ENCODE results near the gene STUM. TPM values are rescaled to one million over a fixed set of nuclear protein-coding genes. Genes with fewer than 3 reads are reported as not detected.
"Not testable (repeated sequence)": the region's sequence is repeated elsewhere in the genome, so short reads cannot be mapped to it uniquely, and the experiment has no call there.

Gene STUM
- polyA plus RNA-seq, 1 donor = 2.6 TPM

- no peak for DNase-seq
These were observed 33.2 kb downstream of the STUM start for GRCh38 chr1:226581650-226582330.

GRCh38 chr1:226582966-226583365 lies 34.4 kb downstream of the STUM start:
- no peak for DNase-seq

DNA sequence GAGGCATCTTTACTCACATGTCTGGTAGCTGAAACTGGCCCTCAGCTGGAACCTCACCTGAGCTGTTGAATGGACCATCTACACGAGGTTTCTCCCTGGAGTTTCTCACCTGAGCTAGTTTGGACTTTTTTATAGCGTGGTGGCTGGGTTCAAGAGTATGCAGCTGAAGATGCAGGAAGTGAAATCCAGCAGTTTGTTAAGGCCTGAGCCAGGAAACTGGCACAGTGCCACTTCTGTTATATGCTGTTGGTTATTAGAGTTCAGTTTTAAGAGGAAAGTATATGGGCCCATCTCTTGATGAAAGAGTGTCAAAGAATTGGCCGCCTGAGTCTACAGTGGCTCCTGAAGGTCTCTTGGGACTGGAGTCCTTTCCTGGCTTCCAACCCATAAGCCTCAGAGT lies 35.6 kb downstream of the STUM start:
- no peak for DNase-seq

DNA sequence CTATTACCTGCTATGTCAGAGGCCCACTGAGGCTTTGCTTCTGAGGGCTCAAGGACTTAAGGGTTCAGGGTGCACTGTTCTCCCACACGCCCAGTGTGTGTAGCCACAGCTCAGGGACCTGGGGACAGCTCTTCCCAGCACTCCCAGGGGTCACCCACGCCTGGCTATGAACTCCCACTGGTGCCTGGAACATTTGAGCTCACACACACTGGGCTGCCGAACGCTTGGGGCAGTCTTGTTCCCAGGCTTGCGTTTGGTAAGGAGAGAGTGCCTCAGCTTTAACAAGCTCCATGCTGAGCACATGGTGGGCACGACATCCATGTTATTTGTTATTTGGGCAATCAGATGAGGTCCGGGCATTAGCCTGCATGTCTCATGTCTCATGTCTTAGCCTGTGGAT lies 37.6 kb downstream of the STUM start:
- no peak for DNase-seq

DNA sequence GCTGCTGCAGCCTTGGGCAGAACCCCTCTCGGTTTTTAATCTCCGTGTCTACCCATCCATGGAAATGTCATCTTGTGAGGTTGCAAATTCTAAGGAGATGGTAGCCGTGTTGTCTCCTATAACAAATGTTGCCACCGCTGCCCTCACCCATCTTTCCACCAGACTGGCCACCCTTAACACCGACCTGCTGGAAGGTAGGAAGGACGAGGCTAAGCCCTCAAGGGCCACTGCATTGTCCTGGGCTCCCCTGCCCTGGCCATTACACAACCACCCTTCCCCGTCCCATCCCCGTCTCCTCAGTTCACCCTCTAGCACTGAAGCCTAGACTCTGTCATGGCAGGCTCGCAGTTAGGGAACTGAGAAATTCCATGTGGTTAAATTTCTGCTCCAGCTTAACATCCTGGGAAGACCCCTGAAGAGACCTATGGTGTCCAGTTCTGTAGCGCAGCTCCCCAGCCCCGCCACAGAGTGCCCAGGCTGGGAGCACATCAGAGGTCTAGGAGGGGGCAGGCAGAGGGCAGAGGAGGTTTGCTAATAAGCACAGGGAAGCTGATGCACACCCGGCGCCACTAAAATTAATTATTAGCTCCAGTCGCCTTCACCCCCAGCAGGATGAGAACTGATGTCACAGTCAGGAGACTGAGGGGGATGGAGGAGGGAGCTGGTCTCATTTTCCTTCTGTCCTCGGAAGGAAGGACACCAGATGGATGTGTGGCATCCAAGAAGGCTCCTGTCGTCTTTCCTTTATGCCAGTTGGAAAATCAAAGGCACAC lies 38.3 kb downstream of the STUM start:
- DNase-seq = no peak

DNA sequence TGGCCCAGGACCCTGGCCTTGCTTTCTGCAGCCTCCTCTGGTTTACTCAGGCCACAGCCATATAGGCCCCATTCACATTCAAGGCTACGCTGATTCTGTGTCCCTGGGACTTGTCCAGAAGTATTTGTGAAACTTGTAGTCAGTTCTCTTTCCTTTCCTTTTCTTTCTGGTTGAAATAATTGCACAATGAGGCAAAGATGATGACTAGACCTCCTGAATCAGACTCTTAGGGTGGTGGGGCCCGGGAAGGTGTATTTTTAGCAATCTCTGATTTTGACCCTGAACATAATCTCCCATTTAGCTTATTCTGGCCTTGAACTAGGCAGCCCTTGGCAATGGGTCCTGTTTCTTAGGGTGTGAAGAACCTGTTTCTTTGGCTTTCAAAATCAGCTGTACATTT lies 39.9 kb downstream of the STUM start:
- no peak for DNase-seq

DNA sequence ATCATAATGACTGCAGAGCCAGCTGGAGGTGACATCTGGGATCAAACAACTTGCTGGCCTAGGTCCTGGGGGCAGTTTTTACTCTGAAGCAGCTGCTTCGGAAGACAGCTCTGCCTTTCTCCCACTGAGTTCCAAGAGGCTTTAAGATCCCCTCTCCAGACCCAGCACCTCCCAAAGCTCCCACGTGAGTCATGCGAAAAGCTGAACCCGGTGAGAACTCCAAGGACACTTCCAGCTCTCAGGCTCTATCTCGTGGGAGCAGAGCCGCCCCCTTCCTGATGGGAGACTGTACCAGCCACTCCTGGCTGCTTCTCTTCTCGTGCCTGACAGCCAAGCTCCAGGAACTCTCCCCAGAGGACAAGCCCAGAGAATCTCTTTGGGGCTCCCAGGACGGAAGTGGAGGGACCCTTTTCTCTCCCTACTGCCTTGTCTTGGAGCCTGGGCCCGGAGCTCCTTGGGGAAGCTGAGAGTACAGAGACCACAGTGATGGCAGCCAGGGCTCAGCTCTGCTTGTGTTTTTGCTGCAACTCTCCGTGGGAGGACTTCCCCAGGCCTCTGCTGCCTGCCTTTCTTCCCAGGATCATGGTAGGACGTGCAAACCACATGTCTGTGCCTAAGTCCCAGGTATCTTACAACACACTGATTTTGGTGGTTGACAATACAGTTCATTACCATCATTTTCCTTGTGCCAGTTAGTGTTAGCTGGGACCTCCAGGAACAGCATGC lies 40.6 kb downstream of the STUM start:
- no peak for DNase-seq

DNA sequence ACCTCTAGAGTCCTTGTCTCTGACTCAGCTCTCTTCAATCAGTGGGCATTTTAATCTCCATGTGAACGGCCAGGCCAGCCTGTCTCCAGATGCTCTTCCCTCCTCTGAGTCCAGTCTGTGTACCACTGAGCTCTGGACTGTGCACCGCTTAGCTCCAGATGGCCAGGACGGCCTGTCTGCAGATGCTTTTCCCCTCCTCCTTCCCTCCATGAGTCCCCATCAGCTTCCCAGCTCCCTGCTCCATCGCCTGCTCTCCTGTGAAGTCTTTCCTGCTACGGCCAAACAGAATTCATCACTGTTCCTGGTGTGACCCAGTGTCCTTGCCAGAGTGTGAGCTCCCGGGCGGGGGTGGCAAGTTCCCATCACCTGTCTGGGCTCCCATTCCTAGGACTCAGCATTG lies 42.0 kb downstream of the STUM start:
- no peak for DNase-seq

GRCh38 chr1:226593541-226593940 lies 45.0 kb downstream of the STUM start:
- no peak for DNase-seq

DNA sequence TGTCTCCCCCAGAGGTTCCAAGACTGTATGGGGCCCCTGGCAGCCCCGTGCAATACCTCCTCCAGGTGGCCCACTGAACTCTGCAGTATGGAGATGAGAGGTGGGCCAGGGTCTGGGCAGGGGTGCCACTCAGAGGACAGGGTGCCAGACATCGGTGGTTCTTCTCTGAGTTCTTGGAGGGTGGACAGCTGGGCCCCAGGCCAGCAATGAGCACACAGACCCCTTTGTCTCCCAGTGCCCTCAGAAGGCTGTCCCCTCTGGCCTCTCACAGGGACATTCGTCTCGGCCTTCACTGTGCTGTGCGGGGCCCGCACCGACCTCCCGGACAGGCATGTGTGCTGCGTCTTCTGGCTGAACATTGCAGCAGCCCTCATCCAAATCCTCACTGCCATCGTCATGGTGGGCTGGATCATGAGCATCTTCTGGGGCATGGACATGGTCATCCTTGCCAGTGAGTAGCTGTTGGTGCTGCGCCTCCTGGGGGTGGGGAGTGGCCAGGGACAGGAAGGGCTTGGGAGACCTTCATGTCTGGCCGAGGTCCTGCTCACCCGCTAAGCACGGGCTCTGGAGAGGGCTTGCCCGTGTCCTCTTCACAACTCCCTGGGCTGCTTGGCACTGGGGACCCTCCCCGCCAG lies 48.1 kb downstream of the STUM start:
- no peak for DNase-seq

DNA sequence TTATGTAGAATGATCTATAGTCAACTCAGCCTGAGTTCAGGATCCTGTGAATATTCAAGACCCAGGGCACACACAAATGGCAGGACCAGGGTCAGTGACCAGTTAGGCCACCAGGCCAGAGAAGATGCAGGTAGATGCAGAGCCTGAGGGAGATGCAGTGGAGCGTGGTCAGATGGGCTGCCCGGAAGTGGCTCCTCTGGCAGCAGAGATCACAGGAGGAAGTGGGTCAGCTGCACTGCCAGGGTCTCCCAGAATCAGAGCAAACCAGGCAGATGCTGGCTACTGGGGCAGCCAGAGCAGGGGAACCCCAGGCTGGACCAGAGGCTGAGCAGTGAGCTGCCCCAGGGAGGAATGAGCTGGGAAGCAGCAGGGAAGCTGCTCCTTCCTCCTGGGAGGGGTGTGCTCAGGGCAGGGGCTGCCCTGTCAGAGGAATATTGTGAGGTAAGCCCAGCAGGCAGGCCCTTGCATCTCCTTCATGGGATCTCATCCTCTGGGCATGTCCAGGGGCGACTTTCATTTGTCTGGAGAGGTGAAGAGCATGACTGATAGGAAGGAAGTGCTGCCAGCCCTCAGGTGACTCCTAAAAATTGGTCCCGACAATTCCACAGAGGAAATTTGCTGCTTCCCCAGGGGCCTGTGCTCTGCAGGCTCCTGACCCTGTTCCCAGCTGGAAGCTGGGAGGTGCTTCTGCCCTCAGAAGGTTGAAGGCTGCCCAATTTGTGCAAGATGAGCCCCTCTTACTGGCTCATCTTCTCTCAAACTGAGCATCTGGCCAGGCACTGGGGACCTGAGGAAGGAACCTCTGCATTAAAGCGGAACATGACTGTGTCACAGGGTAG lies 49.3 kb downstream of the STUM start:
- no peak for DNase-seq

GRCh38 chr1:226598455-226598849 lies 49.9 kb downstream of the STUM start:
- DNase-seq = no peak

- DNase-seq = not testable (repeated sequence)
These were observed 50.4 kb downstream of the STUM start for GRCh38 chr1:226598955-226599354.

- DNase-seq = no peak
These were observed 51.2 kb downstream of the STUM start for GRCh38 chr1:226599636-226600238.

DNA sequence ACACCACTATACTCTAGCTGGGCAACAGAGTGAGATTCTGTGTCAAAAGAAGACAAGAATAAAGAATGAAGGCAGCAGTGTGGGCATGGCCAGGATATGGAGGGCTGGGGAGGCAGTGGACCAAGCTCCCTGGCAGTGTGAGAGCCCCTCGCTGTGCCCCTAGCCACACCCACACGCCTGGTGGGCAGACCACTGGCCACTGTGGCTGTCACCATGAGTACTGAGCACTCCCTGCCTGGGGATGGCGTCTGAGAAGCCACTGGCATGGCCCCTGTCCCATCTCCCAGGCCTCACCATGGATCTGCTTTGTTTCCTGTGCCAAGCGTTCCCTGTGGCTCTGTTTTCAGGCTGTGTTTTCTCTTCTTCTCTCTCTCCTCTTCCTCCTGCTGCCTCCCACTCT lies 51.7 kb downstream of the STUM start:
- no peak for DNase-seq

DNA sequence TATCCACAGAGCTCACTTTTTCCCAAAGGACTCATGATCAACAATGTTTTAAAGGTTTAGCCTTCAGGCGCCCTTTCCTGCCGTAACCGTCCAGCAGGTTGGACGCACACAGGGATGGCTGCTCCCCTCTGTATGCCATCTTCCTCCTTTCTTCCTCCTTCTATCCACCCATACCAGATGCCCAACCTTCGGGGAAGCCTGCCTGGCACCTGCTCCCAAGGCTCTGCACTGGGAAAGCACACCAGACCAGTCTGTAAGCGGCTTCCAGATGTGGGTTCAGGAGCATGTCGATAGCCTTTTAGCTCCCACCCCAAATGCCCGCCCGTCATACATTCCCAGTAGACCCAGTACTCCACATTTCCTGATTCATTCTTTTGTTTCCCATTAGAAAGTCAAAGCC lies 52.9 kb downstream of the STUM start:
- DNase-seq = no peak

- no peak for DNase-seq
These were observed 53.8 kb downstream of the STUM start for GRCh38 chr1:226602186-226603021.

GRCh38 chr1:226603022-226603857 lies 54.7 kb downstream of the STUM start:
- DNase-seq = no peak

DNA sequence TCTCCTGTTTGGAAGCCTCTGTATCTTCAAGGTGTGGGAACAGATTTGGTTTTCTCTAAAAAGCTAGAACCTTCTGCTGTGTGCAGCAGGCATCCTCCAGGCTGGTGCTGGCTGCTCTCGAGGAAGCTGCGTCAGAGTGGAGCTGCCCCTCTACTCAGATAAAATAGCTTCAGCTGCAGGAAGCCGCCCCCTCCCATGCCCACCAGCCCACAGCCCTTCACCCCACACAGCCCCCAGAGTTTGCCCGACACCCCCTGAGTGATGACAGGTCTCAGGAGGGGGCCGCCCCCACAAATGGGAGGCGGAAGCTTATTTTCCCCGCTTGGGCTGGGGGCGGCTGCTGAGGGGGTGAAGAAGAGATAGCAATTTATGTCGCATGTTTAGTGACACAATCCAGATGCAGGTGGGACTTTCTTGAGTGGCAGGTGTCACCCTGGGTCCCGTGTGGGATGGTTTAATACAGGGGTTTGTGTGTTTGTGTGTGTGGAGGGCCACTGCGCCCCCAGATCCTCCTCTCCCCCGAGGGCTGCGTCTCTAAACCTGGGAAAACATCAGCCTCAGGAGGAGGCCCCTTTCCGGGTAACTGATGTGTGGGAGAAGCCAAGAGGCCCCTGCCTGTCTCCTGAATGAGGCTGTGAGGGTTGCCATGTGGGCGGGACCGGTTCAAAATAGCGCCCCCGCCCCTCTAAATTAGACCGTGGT lies 55.4 kb downstream of the STUM start:
- no peak for DNase-seq
